GM06990 (cell line): ENCODE results near the gene ZGPAT.

ENCODE experiments used
- DNase-seq: peaks from one replicate; pipeline ENCODE4 v3.0.0-alpha.2; 2011; ENCODE audit not compliant: insufficient read length; ENCODE audit errors: extremely low read depth
- H3K27me3 ChIP-seq: replicated peaks from 2 replicates; pipeline ENCODE4 v1.6.0; 2011; ENCODE audit warnings: low read length; ENCODE audit not compliant: control insufficient read depth, insufficient read depth
- H3K36me3 ChIP-seq: 2 replicates; pipeline ENCODE4 v1.5.1; 2011; ENCODE audit warnings: low read length; ENCODE audit not compliant: control insufficient read depth, insufficient read depth
- H3K4me3 ChIP-seq: replicated peaks from 2 replicates; pipeline ENCODE4 v1.5.1; 2011; ENCODE audit warnings: low read depth, mild to moderate bottlenecking, control low read depth, low read length
- CTCF ChIP-seq: IDR thresholded peaks from 2 replicates; pipeline ENCODE4 v1.5.1; 2011; ENCODE audit warnings: low read length, control low read depth, mild to moderate bottlenecking, inconsistent platforms; ENCODE audit not compliant: insufficient read depth, poor library complexity, severe bottlenecking

The ZGPAT gene

GRCh38 chr20:63680857-63681608 is 26.8 kb upstream of the ZGPAT start:
- Histone ChIP-seq H3K27me3 (no peaks in the 10 kb centered on the region), H3K36me3 (peaks cover 7% of the 10 kb centered on the region), H3K4me3 (no peak overlapping the region)
- no peak for TF ChIP-seq CTCF
- DNase-seq: no peak

DNA sequence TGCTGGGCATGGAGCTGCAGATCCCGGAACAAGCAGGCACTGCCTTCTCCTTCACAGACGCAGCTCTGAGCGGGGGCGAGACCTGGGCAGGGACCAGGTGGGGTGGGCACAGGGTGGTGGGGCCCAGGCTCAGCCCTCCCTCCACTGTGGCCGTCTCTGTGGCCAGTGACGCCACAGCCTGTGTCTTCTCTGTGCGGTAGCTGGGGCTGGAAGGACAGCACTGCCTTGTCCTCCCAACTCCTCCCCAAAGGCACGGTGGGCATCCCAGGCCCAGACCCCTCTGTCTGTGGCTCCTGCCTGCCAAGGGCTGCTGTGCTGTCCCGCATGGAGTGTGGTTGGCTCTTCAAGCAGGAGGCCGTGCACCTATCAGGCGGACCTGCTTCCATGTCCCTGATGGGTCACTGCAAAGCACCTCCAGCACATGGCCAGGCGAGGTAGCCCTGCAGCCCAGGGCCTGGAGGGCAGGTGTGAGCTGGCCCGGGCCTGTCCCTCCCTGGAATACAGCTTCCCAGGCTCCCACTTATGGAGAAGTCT is 26.2 kb upstream of the ZGPAT start:
- DNase-seq: no peak
- H3K36me3 ChIP-seq: peaks cover 7% of the 10 kb centered on the region
- no peak overlapping the region for H3K4me3 ChIP-seq
- no peak for TF ChIP-seq CTCF
- no peaks in the 10 kb centered on the region for H3K27me3 ChIP-seq

DNA sequence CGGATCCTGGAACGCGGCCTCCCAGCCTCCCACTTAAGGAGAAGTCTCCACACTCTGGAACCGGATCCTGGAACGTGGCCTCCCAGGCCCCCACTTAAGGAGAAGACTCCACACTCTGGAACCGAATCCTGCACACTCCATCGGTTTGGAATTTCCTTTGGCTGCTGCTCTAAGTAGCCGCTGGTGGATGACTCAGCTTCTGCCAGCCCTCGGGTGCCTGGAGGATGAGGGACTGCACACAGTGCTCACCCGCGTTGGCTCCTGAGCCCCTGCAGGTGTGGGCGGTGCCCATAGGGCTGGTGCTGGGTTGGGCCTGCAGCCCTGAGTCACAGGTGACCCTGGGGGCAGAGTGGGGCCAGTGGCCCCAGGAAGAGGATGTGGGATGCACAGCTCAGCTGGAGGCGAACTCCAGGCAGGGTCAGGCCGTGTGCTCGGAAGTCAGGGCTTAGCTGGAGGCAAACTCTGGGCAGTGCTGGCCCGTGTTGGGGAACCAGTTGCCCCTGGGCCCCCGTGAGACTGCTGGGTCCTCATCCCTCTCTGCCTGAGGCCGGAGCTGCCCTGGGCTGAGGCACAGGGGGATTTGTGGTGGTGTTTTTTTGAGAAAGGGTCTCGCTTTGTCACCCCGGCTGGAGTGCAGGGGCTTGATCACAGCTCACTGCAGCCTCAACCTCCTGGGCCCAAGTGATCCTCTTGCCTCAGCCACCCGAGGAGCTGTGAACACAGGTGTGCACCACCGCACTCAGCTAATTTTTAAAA is 25.3 kb upstream of the ZGPAT start:
- H3K36me3 ChIP-seq: peaks cover 7% of the 10 kb centered on the region
- no peak for TF ChIP-seq CTCF
- H3K27me3 ChIP-seq: no peaks in the 10 kb centered on the region
- H3K4me3 ChIP-seq: no peak overlapping the region
- no peak for DNase-seq

DNA sequence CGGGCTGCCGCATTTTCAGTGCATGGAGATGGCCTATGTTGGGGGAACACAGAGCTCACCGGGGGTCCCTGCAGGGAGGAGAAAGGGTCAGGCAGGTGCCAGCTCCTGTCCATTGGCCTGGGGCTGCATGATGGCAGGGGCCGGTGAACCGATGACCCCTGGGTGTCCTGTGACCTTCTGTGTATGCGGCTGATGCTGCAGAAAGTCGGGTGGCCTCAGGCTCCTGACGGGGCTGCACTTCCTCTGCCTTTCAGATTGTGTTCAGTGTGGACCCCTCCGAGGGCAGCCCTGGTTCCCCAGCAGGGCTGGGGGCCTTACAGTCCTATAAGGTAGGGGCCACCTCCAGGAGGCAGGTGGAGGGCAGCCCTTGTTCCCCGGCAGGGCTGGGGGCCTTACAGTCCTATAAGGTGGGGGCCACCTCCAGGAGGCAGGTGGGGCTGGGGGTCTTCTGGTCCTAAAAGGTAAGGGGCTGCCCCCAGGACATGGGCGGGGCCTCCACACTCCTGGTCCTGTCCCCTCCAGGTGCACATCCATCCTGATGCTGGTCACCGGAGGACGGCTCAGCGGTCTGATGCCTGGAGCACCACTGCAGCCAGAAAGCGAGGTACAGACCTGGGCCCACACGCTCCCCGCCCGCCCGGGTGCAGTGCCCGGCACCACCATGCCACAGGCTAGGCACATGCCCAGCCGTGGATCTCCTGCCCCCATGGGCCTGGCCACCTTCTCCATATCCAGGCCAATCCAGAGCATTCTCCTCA is 22.4 kb upstream of the ZGPAT start:
- TF ChIP-seq CTCF: no peak
- DNase-seq: no peak
- no peak overlapping the region for H3K4me3 ChIP-seq
- no peaks in the 10 kb centered on the region for H3K27me3 ChIP-seq
- H3K36me3 ChIP-seq: peaks cover 2% of the 10 kb centered on the region; the same call in 1 of the 2 replicates

GRCh38 chr20:63686094-63686491 is 21.7 kb upstream of the ZGPAT start:
- no peaks in the 10 kb centered on the region for H3K27me3 ChIP-seq
- 0 out of 2 replicates have a peak, but pooled peaks cover 2% of the 10 kb centered on the region for H3K36me3 ChIP-seq
- TF ChIP-seq CTCF: no peak
- no peak for DNase-seq
- no peak overlapping the region for H3K4me3 ChIP-seq
